Endothelial cell of umbilical vein (primary cell): ENCODE data around the gene TPM3. TPM values are rescaled to one million over a fixed set of nuclear protein-coding genes. Genes with fewer than 3 reads are reported as not detected.

Source experiments
- BruUV-seq: library from RNA; stranded (reverse); fragments of 400-500 nt; replicated peaks from 2 replicates; lab custom pipeline; 2021; lab: Mats Ljungman, UMichigan
- CTCF ChIA-PET: fragments of 300-600, 350-600 bp; sonication (Branson Sonifier 250); formaldehyde crosslinking; loops from one replicate; lab custom pipeline; 2021; ENCODE audit warnings: antibody characterized with exemption, inconsistent platforms; lab: Charles Lee
- POLR2A ChIA-PET: fragments of 300-600, 350-600 bp; sonication (Branson Sonifier 250); formaldehyde crosslinking; loops from one replicate; lab custom pipeline; 2021; ENCODE audit warnings: antibody characterized with exemption, inconsistent platforms; lab: Charles Lee
- DNase-seq: peaks from one replicate; pipeline ENCODE4 v3.0.0-alpha.2; 2011; ENCODE audit warnings: low read depth, low spot score
- FAIRE-seq: peaks from 2 replicates; lab custom pipeline; 2011; peaks lifted over from hg19 to GRCh38; lab: Jason Lieb, UNC
- H2AFZ ChIP-seq: 2 replicates; pipeline ENCODE4 v1.6.0; 2012; ENCODE audit warnings: low read depth, low read length, control low read depth, inconsistent platforms
- H3K27ac ChIP-seq: 2 replicates; pipeline ENCODE4 v1.5.1; 2011; ENCODE audit warnings: low read depth, mild to moderate bottlenecking, control low read depth, low read length, moderate library complexity; ENCODE audit not compliant: insufficient read depth
- H3K27me3 ChIP-seq, 2 experiments: 2 replicates each; pipeline versions ENCODE4 v1.6.0 to v1.6.1; 2011; ENCODE audit warnings: low read length in 2 of 2, mixed read lengths in 1 of 2; ENCODE audit not compliant: control insufficient read depth in 2 of 2, insufficient read depth in 2 of 2
- H3K36me3 ChIP-seq, 2 experiments: 2 replicates in 1 of 2; 3 replicates in 1 of 2; pipeline ENCODE4 v1.5.1; 2011; ENCODE audit warnings: low read length in 2 of 2, mild to moderate bottlenecking in 1 of 2, moderate library complexity in 1 of 2; ENCODE audit not compliant: control insufficient read depth in 2 of 2, insufficient read depth in 2 of 2; ENCODE audit errors: extremely low read depth in 1 of 2
- H3K4me1 ChIP-seq: 3 replicates; pipeline ENCODE4 v1.5.1; 2011; ENCODE audit warnings: mild to moderate bottlenecking, low read length; ENCODE audit not compliant: control insufficient read depth, insufficient read depth; ENCODE audit errors: extremely low read depth
- H3K4me2 ChIP-seq: 2 replicates; pipeline ENCODE4 v1.6.1; 2011; ENCODE audit warnings: low read length, control low read depth, mixed read lengths; ENCODE audit not compliant: insufficient read depth
- H3K4me3 ChIP-seq, 3 experiments: fragments of 200-600 bp in 1 of 3; sonication (generic), shearing (Covaris generic) in 1 of 3; replicated peaks in 1 of 3; 2 replicates each; pipeline ENCODE4 v1.5.1; 2011 to 2016; ENCODE audit warnings: control low read depth in 3 of 3, low read length in 3 of 3, mild to moderate bottlenecking in 2 of 3, inconsistent platforms in 1 of 3, low read depth in 1 of 3, moderate library complexity in 1 of 3; ENCODE audit not compliant: insufficient read depth in 1 of 3
- H3K79me2 ChIP-seq: 2 replicates; pipeline ENCODE4 v1.6.0; 2012; ENCODE audit warnings: low read length, inconsistent platforms; ENCODE audit not compliant: control insufficient read depth, insufficient read depth
- H3K9ac ChIP-seq: replicated peaks from 2 replicates; pipeline ENCODE3; 2011; ENCODE audit warnings: low read length, control low read depth; ENCODE audit not compliant: insufficient read depth; ENCODE audit errors: extremely low read depth
- H3K9me1 ChIP-seq: replicated peaks from 3 replicates; pipeline ENCODE4 v1.6.0; 2011; ENCODE audit warnings: mild to moderate bottlenecking, low read length; ENCODE audit not compliant: control insufficient read depth, insufficient read depth; ENCODE audit errors: extremely low read depth
- H3K9me3 ChIP-seq: replicated peaks from 2 replicates; pipeline ENCODE4 v1.5.1; 2012; ENCODE audit warnings: low read length, inconsistent platforms; ENCODE audit not compliant: control insufficient read depth, insufficient read depth
- H4K20me1 ChIP-seq: replicated peaks from 2 replicates; pipeline ENCODE3; 2011; ENCODE audit warnings: mild to moderate bottlenecking, low read length; ENCODE audit not compliant: control insufficient read depth, insufficient read depth; ENCODE audit errors: extremely low read depth
- EZH2 ChIP-seq: IDR thresholded peaks from 2 replicates; pipeline ENCODE4 v1.6.1; 2012; ENCODE audit warnings: borderline replicate concordance, low read depth, mild to moderate bottlenecking, moderate library complexity, low read length, inconsistent platforms; ENCODE audit not compliant: severe bottlenecking
- FOS ChIP-seq: IDR thresholded peaks from 2 replicates; pipeline ENCODE4 v1.6.1; 2011; ENCODE audit warnings: mild to moderate bottlenecking, low read length, moderate library complexity, borderline replicate concordance; ENCODE audit not compliant: insufficient read depth
- GATA2 ChIP-seq: IDR thresholded peaks from 2 replicates; pipeline ENCODE4 v1.7.0; 2011; ENCODE audit warnings: low read depth, mild to moderate bottlenecking, moderate library complexity, mixed read lengths, low read length; ENCODE audit not compliant: insufficient read length, insufficient read depth
- JUN ChIP-seq: IDR thresholded peaks from 2 replicates; pipeline ENCODE4 v1.6.1; 2011; ENCODE audit warnings: borderline replicate concordance, low read depth; ENCODE audit not compliant: insufficient read length, insufficient read depth
- MYC ChIP-seq: IDR thresholded peaks from one replicate; pipeline ENCODE4 v1.6.1; 2011; ENCODE audit warnings: mild to moderate bottlenecking, low read depth, low read length
- POLR2A ChIP-seq: IDR thresholded peaks from 2 replicates; pipeline ENCODE4 v1.6.1; 2012; ENCODE audit warnings: low read depth, mild to moderate bottlenecking, control low read depth, low read length
- POLR2AphosphoS5 ChIP-seq: IDR thresholded peaks from 2 replicates; pipeline ENCODE4 v1.6.1; 2012; ENCODE audit warnings: low read depth, mild to moderate bottlenecking, control low read depth, low read length, moderate library complexity; ENCODE audit not compliant: insufficient read depth
- dilution Hi-C: fragments of 300-500 bp; cut with MboI; formaldehyde crosslinking; loops from one replicate; pipeline ENCODE4 v1.15.0; 2019; ENCODE audit warnings: low sequenced_read_pairs; ENCODE audit not compliant: extremely low pct_ligation_motif_present
- intact Hi-C: fragments of 100-400 bp; cut with micrococcal nuclease; formaldehyde crosslinking; loops from one replicate; pipeline ENCODE4 v1.10.0; 2022
- polyA plus RNA-seq, 4 experiments: library from polyadenylated mRNA; depleted of rRNA in 3 of 4; stranded (reverse) in 3 of 4; unstranded in 1 of 4; fragments of >200 nt; gene quantifications; 2 replicates each; pipeline versions ENCODE4 v1.2.1 to v1.2.3, GENCODE V29; 2011 to 2012; ENCODE audit warnings: missing spikeins in 1 of 4
- total RNA-seq: library from RNA; stranded (reverse); gene quantifications from 2 replicates; pipeline ENCODE4 v1.2.3, GENCODE V29; 2021
- TF ChIP-seq, protein P1 (sequence below), 2 donors: IDR thresholded peaks; 1 replicate in 1 of 2; 2 replicates in 1 of 2; pipeline ENCODE4 v1.5.1; 2011; ENCODE audit warnings: low read length in 2 of 2, mild to moderate bottlenecking in 2 of 2, moderate library complexity in 2 of 2, control low read depth in 1 of 2, inconsistent platforms in 1 of 2, low read depth in 1 of 2; ENCODE audit not compliant: insufficient read depth in 1 of 2; ENCODE audit errors: extremely low read depth in 1 of 2
- TF ChIP-seq, protein P2 (sequence below): IDR thresholded peaks from 2 replicates; pipeline ENCODE4 v1.6.1; 2011; ENCODE audit not compliant: insufficient read depth, insufficient read length

TPM3 gene
- total and polyA plus RNA-seq, 2 donors (not counting 3 experiments of a cell fraction or from before 2014, with no cell fraction given): 395 to 927 TPM

GRCh38 chr1:154223621-154224020 is 31.7 kb upstream of the TPM3 start:
- no peak overlapping the region for H3K9ac ChIP-seq
- peaks cover 84% of the 10 kb centered on the region for H3K79me2 ChIP-seq
- TF ChIP-seq, protein P1, sequence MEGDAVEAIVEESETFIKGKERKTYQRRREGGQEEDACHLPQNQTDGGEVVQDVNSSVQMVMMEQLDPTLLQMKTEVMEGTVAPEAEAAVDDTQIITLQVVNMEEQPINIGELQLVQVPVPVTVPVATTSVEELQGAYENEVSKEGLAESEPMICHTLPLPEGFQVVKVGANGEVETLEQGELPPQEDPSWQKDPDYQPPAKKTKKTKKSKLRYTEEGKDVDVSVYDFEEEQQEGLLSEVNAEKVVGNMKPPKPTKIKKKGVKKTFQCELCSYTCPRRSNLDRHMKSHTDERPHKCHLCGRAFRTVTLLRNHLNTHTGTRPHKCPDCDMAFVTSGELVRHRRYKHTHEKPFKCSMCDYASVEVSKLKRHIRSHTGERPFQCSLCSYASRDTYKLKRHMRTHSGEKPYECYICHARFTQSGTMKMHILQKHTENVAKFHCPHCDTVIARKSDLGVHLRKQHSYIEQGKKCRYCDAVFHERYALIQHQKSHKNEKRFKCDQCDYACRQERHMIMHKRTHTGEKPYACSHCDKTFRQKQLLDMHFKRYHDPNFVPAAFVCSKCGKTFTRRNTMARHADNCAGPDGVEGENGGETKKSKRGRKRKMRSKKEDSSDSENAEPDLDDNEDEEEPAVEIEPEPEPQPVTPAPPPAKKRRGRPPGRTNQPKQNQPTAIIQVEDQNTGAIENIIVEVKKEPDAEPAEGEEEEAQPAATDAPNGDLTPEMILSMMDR (IDR thresholded peaks at IDR 0.05; ENCODE audit: extremely low read depth in 1 of 2, insufficient read depth in 1 of 2, low read depth in 1 of 2, low read length in 2 of 2): no peak
- no peak for TF ChIP-seq JUN
- no peak for TF ChIP-seq GATA2
- no peak for TF ChIP-seq FOS
- TF ChIP-seq POLR2AphosphoS5: no peak
- TF ChIP-seq, protein P2, sequence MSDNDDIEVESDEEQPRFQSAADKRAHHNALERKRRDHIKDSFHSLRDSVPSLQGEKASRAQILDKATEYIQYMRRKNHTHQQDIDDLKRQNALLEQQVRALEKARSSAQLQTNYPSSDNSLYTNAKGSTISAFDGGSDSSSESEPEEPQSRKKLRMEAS: no peak
- no peak for TF ChIP-seq POLR2A
- no peak for TF ChIP-seq MYC
- TF ChIP-seq EZH2: no peak
- H3K4me2 ChIP-seq: no peak overlapping the region
- H2AFZ ChIP-seq: no peak overlapping the region
- POLR2A ChIA-PET: no interaction called here
- DNase-seq (no peak), FAIRE-seq (no peak)
- H3K4me3 ChIP-seq: no peak overlapping the region
- no peaks in the 10 kb centered on the region for H3K9me1 ChIP-seq
- dilution Hi-C loops (no loop called here), intact Hi-C loops (no loop called here)
- no TSS peak for BruUV-seq
- H3K27me3 ChIP-seq: no peaks in the 10 kb centered on the region
- CTCF ChIA-PET: interaction anchor here (1.1 to 2.4 kb wide), 2 partner anchors 14 to 111 kb away, joined by 3 to 5 read pairs; no protein-coding TSS in a partner anchor
- no peak overlapping the region for H3K27ac ChIP-seq
- no peaks in the 10 kb centered on the region for H3K9me3 ChIP-seq
- H4K20me1 ChIP-seq: no peaks in the 10 kb centered on the region
- peaks cover 7 to 13% of the 10 kb centered on the region in 2 experiments for H3K36me3 ChIP-seq
- H3K4me1 ChIP-seq: peaks cover 21% of the 10 kb centered on the region
